CD4-positive, alpha-beta T cell treated with Interleukin-15 for 4 hours (primary cell): ENCODE measurements around the gene KLHL7.
"Not testable (repeated sequence)": the region's sequence is repeated elsewhere in the genome, so short reads cannot be mapped to it uniquely, and the experiment has no call there.

ENCODE experiments used
- DNase-seq: peaks from one replicate; pipeline ENCODE4 v3.0.0-alpha.2; 2020; ENCODE audit warnings: low spot score

KLHL7 gene

DNA sequence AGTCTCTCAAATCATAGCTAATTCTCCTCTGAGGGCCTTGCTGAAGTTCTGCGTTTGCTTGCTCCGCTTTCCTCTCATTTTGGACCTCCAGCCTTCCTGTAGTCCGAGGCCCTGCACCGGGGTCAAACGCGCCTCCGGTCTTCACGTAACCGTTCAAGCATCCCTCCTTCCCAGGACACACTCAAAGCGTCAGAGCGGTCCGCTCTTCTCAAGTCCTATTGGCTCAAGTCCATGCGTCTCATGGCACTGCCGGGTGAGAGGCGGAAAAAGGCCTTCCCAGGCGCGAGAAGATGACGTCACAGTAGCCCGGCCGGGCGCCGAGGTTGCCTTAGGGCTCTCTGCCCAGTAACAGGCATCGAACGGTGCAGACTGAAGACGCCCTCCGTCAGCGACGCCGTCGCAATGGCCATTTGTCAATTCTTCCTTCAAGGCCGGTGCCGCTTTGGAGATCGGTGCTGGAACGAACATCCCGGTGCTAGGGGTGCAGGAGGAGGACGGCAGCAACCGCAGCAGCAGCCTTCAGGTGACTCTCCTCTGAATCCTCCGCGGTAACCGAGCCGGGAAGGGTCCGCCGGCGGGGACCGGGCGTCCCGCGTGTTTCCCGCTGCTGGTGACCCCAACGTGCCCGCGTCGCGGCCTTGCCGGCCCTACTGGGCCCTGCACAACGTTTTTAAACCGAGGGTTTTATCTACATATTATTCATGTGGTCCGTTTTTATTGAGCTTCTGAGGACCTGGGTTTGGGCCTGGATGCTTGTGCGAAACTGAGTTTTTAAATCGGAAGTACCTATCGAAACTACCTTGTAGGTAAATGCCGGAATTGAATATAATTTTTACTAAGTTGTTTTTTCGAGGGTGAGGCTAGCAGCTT is 76.3 kb downstream of the KLHL7 start, which contains the start of gene NUP42:
TSS of gene NUP42 (plus strand) at position 365 of the 870 bp plus-strand sequence. CDS start at position 403, 38 bp downstream.
- peak; percentile 95 for DNase-seq

DNA sequence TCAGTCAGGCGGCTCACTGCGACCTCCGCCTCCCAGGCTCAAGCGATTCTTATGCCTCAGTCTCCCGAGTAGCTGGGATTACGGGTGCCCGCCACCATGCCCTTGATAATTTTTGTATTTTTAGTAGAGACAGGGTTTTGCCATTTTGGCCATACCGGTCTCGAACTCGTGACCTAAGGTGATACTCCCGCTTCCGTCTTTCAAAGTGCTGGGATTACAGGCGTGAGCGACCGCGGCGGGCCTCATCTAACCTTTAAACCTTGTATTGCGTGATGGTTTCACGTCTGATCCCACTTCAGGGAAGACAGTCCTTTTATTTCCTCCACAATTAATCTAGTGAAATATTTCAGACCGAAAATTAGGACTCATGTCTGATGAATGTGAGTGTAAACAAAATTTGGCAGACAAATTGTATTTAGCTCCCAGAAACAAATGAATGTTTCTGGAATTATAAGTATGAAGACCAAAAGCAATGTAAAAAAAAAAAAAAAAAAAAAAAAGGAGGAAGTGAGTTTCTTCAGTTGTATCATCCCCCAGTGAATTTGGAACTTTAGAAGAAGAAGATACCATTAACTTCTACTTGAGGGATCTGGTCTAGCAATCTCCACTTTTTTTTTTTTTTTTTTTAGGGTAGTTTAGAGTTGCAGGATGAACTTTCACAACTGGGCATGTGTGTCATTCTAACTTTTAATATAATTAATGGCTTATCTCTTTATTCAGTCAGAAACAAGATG is 77.9 kb downstream of the KLHL7 start:
- DNase-seq = no peak

DNA sequence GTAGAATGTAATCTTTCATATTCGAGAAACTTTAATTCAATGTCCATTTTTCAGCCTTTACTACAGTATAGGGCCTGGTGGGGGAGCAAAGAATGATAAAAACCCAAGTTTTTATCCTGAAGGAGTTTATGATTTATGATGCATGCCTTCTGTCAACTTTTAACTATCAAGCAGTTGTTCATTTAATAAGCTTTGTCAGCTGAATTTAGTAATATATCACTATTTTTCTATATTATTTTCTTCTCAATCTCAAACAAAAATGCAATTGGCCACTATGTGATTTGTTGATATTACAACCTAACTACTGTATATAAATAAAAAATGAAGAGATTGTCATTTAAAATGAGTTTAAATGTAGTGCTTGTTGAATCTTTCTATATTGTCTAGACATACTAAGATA is 78.7 kb downstream of the KLHL7 start:
- DNase-seq = no peak

DNA sequence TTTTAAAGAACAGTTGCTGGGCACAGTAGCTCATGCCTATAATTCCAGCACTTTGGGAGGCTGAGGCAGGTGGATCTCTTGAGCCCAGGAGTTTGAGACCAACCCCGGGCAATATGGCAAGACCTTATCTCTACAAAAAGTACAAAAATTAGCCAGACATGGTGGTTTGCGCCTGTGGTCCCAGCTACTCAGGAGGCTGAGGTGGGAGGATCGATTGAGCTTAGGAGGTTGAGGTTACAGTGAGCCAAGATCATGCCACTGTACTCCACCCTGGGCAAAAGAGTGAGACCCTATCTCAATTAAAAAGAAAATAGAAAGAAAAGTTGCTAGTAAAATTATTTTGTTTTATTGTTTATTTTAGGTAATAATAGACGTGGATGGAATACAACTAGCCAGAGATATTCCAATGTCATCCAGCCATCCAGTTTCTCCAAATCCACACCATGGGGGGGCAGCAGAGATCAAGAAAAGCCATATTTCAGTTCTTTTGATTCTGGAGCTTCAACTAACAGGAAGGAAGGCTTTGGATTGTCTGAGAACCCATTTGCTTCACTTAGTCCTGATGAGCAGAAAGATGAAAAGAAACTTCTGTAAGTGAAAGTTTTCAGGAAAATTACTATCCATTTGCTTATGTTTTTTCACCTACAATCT is 79.2 kb downstream of the KLHL7 start:
- no peak for DNase-seq

DNA sequence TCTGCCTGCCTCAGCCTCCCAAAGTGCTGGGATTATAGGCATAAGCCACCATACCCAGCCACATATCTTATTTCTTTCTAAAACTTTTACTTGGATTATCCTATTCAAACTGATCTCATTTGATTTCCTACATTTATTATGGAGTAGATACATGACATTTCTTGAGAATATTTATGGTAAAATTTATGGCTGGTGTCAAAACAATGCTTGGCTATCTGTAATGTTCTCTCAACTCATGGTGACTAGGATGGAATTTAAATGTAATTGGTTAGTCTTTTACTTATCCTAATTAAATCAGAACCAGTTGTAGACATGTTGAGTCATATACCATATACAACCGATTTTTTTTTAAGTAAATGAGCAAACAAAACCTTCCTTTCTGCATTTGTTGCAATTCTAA is 80.4 kb downstream of the KLHL7 start:
- no peak for DNase-seq

DNA sequence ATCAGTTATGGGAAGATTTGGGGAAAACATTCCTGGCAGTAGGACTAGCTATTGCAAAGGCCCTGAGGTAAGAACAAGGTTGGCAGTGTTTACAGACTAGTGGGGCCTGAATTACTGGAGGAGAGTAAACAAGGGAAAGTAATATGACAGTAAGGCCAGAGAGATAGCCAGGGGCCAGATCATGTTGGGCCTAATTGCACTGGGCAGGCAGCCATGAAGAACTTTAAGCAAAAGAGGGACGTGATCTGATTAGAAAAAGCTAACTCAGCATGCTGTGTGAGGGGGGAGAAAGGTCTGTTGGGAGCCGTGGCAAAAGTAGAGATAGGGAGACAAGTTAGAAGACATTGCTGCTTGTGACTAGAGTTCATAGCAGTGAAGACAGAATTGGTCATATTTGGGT is 85.4 kb downstream of the KLHL7 start:
- no peak for DNase-seq

DNA sequence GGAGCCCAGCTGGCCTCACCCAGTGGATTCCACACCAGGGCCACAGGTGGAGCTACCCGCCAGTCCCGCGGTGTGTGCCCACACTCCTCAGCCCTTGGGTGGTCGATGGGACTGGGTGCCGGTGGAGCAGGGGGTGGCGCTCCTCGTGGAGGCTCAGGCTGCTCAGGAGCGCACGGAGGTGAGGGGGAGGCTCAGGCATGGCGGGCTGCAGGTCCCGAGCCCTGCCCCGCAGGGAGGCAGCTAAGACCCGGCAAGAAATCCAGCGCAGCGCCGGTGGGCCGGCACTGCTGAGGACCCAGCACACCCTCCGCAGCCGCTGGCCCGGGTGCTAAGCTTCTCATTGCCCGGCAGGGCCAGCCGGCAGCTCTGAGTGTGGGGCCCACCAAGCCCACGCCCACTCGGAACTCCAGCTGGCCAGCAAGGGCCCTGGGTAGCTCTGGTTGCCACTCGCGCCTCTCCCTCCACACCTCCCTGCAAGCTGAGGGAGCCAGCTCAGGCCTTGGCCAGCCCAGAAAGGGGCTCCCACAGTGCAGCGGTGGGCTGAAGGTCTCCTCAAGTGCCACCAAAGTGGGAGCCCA is 88.2 kb downstream of the KLHL7 start:
- not testable (repeated sequence) for DNase-seq

DNA sequence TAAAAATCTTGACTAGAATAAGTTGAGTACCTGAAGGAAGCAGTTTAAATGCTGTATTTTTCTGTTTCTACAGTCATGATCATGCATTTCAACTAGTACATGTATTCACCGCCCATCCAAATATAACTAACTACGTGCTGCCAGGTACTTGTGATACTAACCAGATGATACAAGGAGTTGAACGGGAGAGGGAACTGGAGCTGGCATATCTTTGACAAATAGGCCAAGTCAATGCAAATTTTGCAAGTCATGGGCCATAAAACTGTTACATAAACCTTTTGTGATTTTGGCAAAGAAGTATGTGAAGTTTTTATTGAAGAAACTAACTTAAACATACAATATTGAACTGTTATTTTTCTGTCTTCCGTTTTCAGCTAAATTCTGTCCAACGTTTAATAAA is 90.7 kb downstream of the KLHL7 start:
- DNase-seq = no peak

DNA sequence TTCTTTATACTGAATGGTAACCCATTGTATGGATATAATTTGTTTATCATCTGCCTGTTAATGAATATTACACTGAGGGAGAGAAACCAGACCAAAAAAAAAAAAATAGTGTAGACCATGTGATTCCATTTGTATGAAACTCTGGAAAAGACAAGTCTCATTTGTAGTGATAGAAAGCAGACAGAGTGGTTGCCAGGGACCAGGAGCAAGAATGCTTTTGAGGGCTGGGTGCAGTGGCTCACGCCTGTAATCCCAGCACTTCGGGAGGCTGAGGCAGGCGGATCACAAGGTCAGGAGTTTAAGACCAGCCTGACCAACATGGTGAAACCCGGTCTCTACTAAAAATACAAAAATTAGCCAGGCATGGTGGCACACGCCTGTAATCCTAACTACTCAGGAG is 92.2 kb downstream of the KLHL7 start:
- not testable (repeated sequence) for DNase-seq

DNA sequence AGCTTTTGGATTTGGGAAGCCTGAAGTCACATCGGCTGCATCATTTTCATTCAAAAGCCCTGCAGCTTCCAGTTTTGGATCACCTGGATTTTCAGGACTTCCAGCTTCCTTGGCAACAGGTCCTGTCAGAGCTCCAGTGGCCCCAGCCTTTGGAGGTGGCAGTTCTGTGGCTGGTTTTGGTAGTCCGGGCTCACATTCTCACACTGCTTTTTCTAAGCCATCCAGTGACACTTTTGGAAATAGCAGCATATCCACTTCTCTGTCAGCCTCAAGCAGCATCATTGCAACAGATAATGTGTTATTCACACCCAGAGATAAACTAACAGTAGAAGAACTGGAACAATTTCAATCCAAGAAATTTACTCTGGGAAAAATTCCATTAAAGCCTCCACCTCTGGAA is 94.7 kb downstream of the KLHL7 start:
- no peak for DNase-seq

DNA sequence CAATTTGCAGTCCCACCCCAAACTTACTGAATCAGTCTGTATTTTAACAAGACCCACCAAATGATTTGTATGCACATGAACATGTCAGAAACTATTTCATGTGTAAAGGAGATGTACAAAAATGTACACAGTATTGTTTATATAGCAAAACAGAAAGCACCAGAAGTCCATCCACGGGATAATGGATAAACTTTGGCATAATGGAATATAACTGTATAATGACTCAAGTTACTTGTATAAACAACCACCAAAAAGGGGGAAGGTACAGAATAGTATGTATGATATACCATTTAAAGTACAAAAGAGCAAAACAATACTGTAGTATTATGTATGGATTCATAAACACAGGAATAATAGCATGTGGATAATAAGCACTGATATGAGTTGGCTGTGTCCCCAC is 98.7 kb downstream of the KLHL7 start:
- DNase-seq = no peak

DNA sequence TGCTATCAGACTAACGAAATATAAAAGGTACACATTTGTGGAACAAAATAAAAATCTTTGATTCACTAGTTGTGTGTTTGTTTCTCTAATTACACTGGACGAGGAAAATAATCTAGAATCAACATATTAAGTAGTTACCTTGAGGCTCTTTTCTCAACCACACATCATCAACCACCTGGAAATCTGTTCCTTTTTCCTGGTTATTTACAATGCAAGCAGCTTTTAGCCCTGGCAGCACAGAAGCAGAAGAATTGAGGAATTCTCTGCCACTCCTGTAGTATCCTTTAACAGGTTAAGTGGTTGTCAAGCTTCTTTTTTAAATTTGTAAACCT is 100.0 kb downstream of the KLHL7 start:
- DNase-seq = no peak

DNA sequence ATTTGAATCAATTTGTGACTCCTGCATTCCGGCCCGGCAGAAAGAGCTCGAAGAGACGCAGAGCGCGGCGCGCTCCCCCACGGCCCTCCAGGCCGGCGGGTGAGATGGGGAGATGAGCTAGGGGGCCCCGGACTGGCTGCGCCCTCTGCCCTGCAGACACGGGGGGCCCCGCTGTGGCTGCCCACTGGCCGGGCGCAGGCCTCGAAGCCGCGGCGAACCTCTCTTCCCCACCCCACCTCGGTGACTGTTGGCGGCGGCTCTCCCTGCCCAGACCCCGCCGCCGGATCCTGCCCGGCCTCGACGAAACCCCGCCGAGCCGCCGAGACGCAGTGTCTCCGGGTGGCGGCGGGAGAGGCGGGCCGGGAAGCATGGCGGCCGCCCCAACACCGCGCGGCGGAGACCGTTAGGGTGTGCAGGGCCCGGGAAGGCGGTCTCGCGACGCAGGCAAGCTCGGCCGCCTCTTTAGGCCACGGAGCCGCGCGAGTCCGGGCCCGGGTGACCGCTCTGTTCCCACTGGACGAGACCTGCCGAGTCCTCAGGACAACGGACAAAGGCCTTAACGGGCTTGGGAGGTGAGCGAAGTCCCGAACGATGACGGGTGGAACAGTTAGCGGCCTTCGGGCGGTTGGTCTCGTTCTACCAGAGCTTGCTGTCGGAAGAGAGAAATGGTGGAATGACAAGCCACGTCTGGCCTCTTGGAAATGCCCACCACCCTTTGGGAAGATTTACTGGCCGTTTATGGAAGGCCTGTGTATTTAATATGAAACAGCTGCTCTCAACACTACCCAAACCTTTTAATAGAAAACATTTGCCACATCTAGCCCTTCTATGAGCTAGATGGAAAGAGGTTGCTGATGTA is 100.6 kb downstream of the KLHL7 start:
- no peak for DNase-seq

DNA sequence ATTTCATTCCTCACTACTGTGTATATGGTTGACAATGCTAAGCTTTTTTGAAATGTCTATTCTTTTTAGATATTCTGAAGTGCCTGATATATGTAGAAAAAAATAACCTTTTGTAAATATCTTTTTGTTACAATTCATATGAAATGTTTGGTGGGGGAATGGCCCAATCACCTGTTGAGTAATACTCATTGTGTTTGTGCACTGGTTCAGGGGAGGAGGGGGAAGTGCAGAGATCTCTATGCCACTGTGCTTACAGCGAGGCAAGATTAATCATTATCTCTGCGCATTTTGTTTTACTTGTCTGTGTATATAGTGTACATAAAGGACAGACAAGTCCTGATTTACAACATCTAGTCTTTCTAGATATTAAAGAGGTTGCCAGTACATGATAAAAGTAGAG is 101.4 kb downstream of the KLHL7 start:
- no peak for DNase-seq

DNA sequence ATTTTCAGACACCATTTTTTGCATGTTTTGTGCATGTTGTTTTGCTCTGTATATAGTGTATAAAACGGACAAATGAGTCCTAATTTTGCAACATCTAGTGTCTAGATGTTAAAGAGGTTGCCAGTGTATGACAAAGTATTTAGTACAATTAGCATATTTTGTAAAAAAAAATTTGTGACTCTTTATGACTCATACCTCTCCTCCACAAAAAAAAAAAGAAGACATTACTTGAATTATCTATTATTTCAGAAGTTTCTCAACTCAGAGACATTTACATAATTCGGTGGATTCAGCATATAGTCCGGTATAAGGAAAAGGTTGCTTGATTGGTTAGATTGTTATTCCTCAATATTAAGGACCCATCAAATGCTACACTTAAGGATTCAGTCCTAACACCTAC is 102.3 kb downstream of the KLHL7 start:
- DNase-seq = no peak

DNA sequence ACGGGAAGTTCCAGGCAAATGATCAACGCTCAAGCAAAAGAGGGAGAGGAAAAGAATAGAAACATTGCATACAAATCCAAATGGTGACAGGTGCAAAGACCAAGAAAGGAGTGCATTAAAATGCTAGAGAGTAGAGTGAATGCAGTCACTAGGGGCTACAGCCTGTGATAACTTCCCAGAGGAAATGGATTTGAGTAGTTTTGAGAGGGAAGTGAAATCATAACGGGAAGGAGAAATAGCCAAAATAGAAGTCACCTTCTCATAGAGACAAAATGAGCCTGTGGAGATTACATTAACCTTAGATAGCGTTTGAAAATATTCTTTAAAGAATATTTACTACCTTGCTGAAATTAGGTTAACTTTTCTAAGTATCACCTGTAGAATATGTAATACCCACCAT is 102.7 kb downstream of the KLHL7 start:
- DNase-seq = no peak

DNA sequence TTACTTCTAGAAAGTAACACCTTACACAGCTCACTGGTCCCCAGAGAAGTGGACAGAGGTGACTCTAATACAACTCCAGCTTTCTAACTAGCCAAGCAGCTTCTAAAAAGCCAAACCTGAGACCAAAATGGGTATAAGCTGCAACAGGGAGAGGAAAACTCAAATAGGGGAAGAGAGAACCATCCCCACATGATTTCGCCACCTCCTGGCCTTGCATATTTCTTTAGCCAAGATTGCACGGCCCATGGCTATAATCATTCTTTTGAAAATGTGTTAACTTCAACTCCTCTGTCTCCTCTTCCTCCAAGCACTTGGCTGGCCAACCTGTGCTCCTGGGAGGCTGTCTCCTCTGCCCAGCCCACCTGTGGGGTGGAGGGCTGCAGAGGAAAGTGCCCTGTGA is 104.9 kb downstream of the KLHL7 start:
- no peak for DNase-seq

DNA sequence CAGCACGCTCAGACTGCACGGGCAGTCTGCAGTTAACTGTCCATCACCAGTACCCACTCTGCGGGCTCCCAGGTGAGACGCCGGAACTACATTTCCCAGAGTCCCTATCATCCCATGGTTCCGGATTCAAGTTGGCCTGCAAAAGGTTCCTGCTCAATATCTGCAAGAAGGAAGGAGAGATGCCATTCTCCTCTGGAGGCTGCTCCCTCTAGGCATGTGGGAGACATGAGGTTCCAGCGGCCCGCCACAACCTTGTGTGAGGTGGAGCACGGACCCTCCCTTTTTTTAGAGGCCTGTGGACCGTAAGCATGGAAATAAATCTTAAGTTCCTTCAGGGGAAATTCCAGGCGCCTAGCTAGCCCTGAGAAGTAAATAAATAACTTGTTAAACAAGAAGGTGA is 106.0 kb downstream of the KLHL7 start:
- DNase-seq = no peak

DNA sequence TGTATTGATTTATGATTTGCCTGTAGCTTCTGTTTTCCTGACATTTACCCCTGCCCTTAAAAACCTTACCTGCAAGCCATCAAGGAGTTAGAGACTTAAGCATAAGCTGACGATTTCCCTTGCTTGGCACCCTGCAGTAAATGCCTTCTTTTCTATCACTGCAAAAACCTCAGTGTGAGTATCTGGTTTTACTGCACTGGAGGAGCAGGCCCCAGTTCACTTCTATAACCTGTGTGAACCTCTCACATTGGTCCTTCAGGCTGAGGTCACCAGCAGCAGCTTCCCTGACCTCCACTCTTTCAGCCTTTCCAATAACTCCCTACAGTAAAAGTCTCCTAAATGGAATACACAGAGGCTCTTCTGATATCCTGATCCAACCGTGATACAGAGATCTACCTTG is 106.8 kb downstream of the KLHL7 start:
- no peak for DNase-seq

DNA sequence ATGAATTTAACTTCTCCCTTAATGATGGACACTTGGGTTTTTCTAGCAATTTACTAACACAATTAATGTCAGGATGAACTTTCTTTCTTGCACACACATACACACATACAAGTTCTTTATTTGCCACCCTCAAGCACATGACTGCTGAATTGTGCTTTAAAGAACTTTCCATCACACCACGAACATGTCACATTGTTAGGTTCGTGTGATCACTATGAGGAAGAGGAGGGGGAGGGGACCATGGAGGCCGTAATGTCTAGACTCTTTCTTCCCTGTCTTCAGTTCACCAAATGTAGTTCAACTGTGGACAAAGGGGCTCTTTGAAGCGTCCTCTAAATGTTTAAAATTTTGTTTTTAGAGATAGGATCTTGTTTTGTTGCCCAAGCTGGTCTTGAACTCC is 107.3 kb downstream of the KLHL7 start:
- no peak for DNase-seq

DNA sequence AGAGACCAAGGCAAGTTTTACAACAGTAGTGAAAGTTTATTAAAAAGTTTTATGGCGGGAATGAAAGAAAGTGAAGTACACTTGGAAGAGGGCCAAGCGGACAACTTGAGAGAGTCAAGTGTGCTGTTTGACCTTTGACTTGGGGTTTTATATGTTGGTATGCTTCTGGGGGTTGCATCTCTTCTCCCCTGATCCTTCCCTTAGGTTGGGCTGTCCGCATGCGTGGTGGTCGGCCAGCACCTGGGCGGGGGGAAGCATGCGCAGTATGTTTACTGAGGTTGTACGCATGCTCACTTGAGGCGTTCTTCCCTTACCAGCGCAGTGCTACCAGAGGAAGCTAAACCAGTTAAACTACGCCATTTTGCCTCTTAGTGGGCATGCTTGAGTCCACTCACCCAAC is 108.2 kb downstream of the KLHL7 start:
- DNase-seq = no peak

DNA sequence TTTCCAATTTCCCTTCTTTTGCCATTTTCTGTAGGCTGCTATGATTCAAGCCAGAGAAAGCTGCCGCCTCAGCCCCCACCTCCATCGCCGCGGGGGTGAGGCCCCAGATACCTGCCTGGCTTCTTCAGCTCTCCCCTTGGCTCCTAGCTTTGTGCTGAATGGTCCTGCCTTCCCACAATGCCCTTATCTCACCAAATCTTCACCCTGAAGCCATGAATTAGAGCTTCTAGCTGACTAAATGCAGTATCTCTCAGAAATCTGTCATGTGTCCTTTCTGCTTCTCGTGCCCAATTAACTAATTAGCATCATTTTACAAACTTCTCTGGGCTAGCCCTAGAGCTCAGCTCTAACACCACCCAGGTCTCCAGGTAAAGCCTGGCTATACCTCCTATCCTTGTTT is 108.8 kb downstream of the KLHL7 start:
- DNase-seq = no peak
